A549 (cell line): Measurements from ENCODE around the gene XIAP. TPM values are rescaled to one million over a fixed set of nuclear protein-coding genes. Genes with fewer than 3 reads are reported as not detected.

Experiments
- ATAC-seq, 2 experiments: fragments of 200-7000 bp in 1 of 2; fragments of >200 bp in 1 of 2; cut with Nextera tagmentation in 1 of 2; cut with Tn5 transposase in 1 of 2; 3 replicates each; pipeline versions ENCODE4 v1.8.0 to v1.9.1; 2018 to 2020; ENCODE audit warnings: mild to moderate bottlenecking in 1 of 2, moderate library complexity in 1 of 2
- CTCF ChIA-PET: fragments of 300-600 bp; sonication (Branson Sonifier 250); formaldehyde crosslinking; extraction: SDS; loops from one replicate; lab custom pipeline; 2021; ENCODE audit warnings: antibody characterized with exemption, inconsistent platforms; lab: Yijun Ruan, JAX
- POLR2A ChIA-PET: fragments of 350-600 bp; formaldehyde crosslinking; extraction: SDS; loops from one replicate; lab custom pipeline; 2021; ENCODE audit warnings: antibody characterized with exemption, inconsistent platforms; lab: Yijun Ruan, JAX
- DNase-seq, 2 experiments: peaks; one replicate each; pipeline versions ENCODE4 v3.0.0 to v3.0.0-alpha.2; 2011 to 2016; ENCODE audit warnings: low read depth in 1 of 2, low spot score in 1 of 2
- FAIRE-seq: peaks from 2 replicates; lab custom pipeline; 2011; peaks lifted over from hg19 to GRCh38; lab: Jason Lieb, UNC
- H3K27ac ChIP-seq, 2 experiments: fragments of >200 bp; sonication (Bioruptor Twin); formaldehyde crosslinking; 3 replicates each; pipeline ENCODE4 v1.5.1; 2016 to 2017
- H3K4me1 ChIP-seq: fragments of >200 bp; sonication (Bioruptor Twin); formaldehyde crosslinking; 3 replicates; pipeline ENCODE4 v1.6.1; 2016
- H3K4me2 ChIP-seq: fragments of >200 bp; sonication (Bioruptor Twin); formaldehyde crosslinking; 3 replicates; pipeline ENCODE4 v1.6.1; 2016
- H3K4me3 ChIP-seq: fragments of >200 bp; sonication (Bioruptor Twin); formaldehyde crosslinking; 3 replicates; pipeline ENCODE4 v1.5.1; 2016
- H3K9me3 ChIP-seq: fragments of >200 bp; sonication (Bioruptor Twin); formaldehyde crosslinking; 3 replicates; pipeline ENCODE4 v1.6.1; 2016
- CHD2 ChIP-seq: fragments of 150-350 bp; IDR thresholded peaks from 2 replicates; pipeline ENCODE4 v1.6.1; 2014; ENCODE audit warnings: low read length; ENCODE audit not compliant: partially characterized antibody
- CTCF ChIP-seq: fragments of >200 bp; sonication (Bioruptor Twin); formaldehyde crosslinking; IDR thresholded peaks from 3 replicates; pipeline ENCODE4 v1.5.1; 2016
- EHF ChIP-seq: fragments of 250-450 bp; sonication (Bioruptor Pico); IDR thresholded peaks from 2 replicates; pipeline ENCODE4 v1.5.0; 2020; ENCODE audit warnings: mild to moderate bottlenecking
- EHMT2 ChIP-seq: fragments of 200-600 bp; sonication (generic); IDR thresholded peaks from 2 replicates; pipeline ENCODE4 v1.6.1; 2016; ENCODE audit warnings: antibody characterized with exemption, low read depth, mild to moderate bottlenecking, moderate library complexity
- ELK1 ChIP-seq: fragments of 150-350 bp; IDR thresholded peaks from 2 replicates; pipeline ENCODE4 v1.6.1; 2014; ENCODE audit warnings: low read depth, mild to moderate bottlenecking, low read length
- EP300 ChIP-seq, 2 experiments: fragments of >200 bp; sonication (Bioruptor Twin); formaldehyde crosslinking; IDR thresholded peaks; 2 replicates in 1 of 2; 3 replicates in 1 of 2; pipeline ENCODE4 v1.6.1; 2016 to 2017
- ESRRA ChIP-seq: fragments of 150-350 bp; IDR thresholded peaks from 2 replicates; pipeline ENCODE4 v1.6.1; 2014; ENCODE audit warnings: mild to moderate bottlenecking, low read length, borderline replicate concordance
- FOSB ChIP-seq: fragments of 250-450 bp; sonication (Bioruptor Pico); IDR thresholded peaks from 2 replicates; pipeline ENCODE4 v1.5.0; 2020; ENCODE audit warnings: mild to moderate bottlenecking, moderate library complexity
- FOXS1 ChIP-seq: fragments of 250-450 bp; sonication (Bioruptor Pico); IDR thresholded peaks from 2 replicates; pipeline ENCODE4 v1.5.0; 2020; ENCODE audit warnings: mild to moderate bottlenecking, moderate library complexity
- HES2 ChIP-seq: fragments of >200 bp; sonication (Bioruptor Twin); formaldehyde crosslinking; IDR thresholded peaks from 2 replicates; pipeline ENCODE4 v1.6.1; 2016
- HEYL ChIP-seq: fragments of 250-450 bp; sonication (Bioruptor Pico); IDR thresholded peaks from 2 replicates; pipeline ENCODE4 v1.8.0; 2021; ENCODE audit warnings: mild to moderate bottlenecking, moderate library complexity
- HOXB5 ChIP-seq: fragments of 250-450 bp; sonication (Bioruptor Pico); IDR thresholded peaks from 2 replicates; pipeline ENCODE4 v1.5.0; 2020; ENCODE audit warnings: mild to moderate bottlenecking, moderate library complexity
- KDM1A ChIP-seq: fragments of 200-600 bp; sonication (generic); IDR thresholded peaks from 2 replicates; pipeline ENCODE4 v1.6.1; 2016; ENCODE audit warnings: low read depth, mild to moderate bottlenecking
- MYC ChIP-seq: IDR thresholded peaks from 2 replicates; pipeline ENCODE4 v1.6.1; 2012; ENCODE audit warnings: mild to moderate bottlenecking, inconsistent platforms, low read length, improper control_type of control experiment, borderline replicate concordance
- NFE2L2 ChIP-seq: fragments of 150-350 bp; conservative IDR thresholded peaks from 2 replicates; pipeline ENCODE4 v1.6.1; 2014; ENCODE audit warnings: low read length
- NPAS2 ChIP-seq: fragments of 250-450 bp; sonication (Bioruptor Pico); IDR thresholded peaks from 2 replicates; pipeline ENCODE4 v1.8.0; 2022; ENCODE audit warnings: mild to moderate bottlenecking, moderate library complexity, borderline replicate concordance
- NR3C1 ChIP-seq: fragments of >200 bp; sonication (Bioruptor Twin); formaldehyde crosslinking; IDR thresholded peaks from 3 replicates; pipeline ENCODE4 v1.6.1; 2017
- POLR2AphosphoS2 ChIP-seq: conservative IDR thresholded peaks from 2 replicates; pipeline ENCODE4 v1.6.1; 2012; ENCODE audit warnings: low read length, improper control_type of control experiment, inconsistent platforms
- RARB ChIP-seq: fragments of 250-450 bp; sonication (Bioruptor Pico); IDR thresholded peaks from 2 replicates; pipeline ENCODE4 v1.8.0; 2021; ENCODE audit warnings: mild to moderate bottlenecking, moderate library complexity
- SMC3 ChIP-seq: fragments of >200 bp; sonication (Bioruptor Twin); formaldehyde crosslinking; IDR thresholded peaks from 3 replicates; pipeline ENCODE4 v1.6.1; 2018; ENCODE audit warnings: inconsistent platforms
- TP53 ChIP-seq: fragments of 250-450 bp; sonication (Bioruptor Pico); IDR thresholded peaks from 2 replicates; pipeline ENCODE4 v1.5.0; 2021; ENCODE audit warnings: mild to moderate bottlenecking, moderate library complexity
- ZC3H11A ChIP-seq: fragments of 450-650 bp; IDR thresholded peaks from 2 replicates; pipeline ENCODE4 v1.6.1; 2014; ENCODE audit warnings: antibody characterized with exemption, mild to moderate bottlenecking
- WGBS: methylation state at CpG from one replicate; pipeline ENCODE4 v1.1.6; 2017; ENCODE audit errors: missing lambda C conversion rate; 5-methylcytosine and 5-hydroxymethylcytosine counted together
- polyA plus RNA-seq, 4 experiments: library from polyadenylated mRNA; depleted of rRNA in 3 of 4; stranded (reverse); fragments of >200 nt; fragmentation: RNase III in 1 of 4; extraction: RNeasy Plus Mini Kit Qiagen cat#74134 plus additional on column Dnase treatment in 1 of 4; gene quantifications; 2 replicates in 3 of 4; 3 replicates in 1 of 4; pipeline ENCODE4 v1.2.3, GENCODE V29; 2011 to 2017
- TF ChIP-seq, protein P1 (sequence below): fragments of 450-650 bp; IDR thresholded peaks from 2 replicates; pipeline ENCODE4 v1.6.1; 2014; ENCODE audit warnings: antibody characterized with exemption
- TF ChIP-seq, protein P2 (sequence below): fragments of 200-600 bp; sonication (generic); IDR thresholded peaks from 2 replicates; pipeline ENCODE4 v1.6.1; 2016; ENCODE audit warnings: antibody characterized with exemption, mild to moderate bottlenecking, moderate library complexity

Gene XIAP
- polyA plus RNA-seq, 2 of the 4 experiments (the other 2 are of a cell fraction), result 42.9 to 44.1 TPM

- no peak for TF ChIP-seq ELK1
- no peak for TF ChIP-seq EHMT2
- no peak for TF ChIP-seq NPAS2 (CRISPR knock-in tag)
- TF ChIP-seq FOSB (CRISPR knock-in tag), result no peak
- TF ChIP-seq FOXS1 (CRISPR knock-in tag), result no peak
- TF ChIP-seq, protein P1, sequence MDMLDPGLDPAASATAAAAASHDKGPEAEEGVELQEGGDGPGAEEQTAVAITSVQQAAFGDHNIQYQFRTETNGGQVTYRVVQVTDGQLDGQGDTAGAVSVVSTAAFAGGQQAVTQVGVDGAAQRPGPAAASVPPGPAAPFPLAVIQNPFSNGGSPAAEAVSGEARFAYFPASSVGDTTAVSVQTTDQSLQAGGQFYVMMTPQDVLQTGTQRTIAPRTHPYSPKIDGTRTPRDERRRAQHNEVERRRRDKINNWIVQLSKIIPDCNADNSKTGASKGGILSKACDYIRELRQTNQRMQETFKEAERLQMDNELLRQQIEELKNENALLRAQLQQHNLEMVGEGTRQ, result no peak
- no peak for TF ChIP-seq NR3C1
- no peak for TF ChIP-seq TP53 (CRISPR knock-in tag)
- no peak for TF ChIP-seq HEYL (CRISPR knock-in tag)
- TF ChIP-seq EHF (CRISPR knock-in tag), result no peak
- TF ChIP-seq, all 56 proteins: peak for 0
Measured at GRCh38 chrX:123873956-123874355, 14.1 kb downstream of the XIAP start (continued).

- FAIRE-seq, result no peak
- H3K4me3 ChIP-seq, result no peak overlapping the region
- ChIA-PET CTCF (interaction anchor here (1.2 kb wide), 1 partner anchor 9 kb away, joined by 4 read pairs; no protein-coding TSS in a partner anchor), POLR2A (no interaction called here)
- H3K27ac ChIP-seq, result no peak overlapping the region
- no peak overlapping the region for H3K4me2 ChIP-seq
- no peak for DNase-seq
- WGBS, result 80% methylated on average over 2 of the region's 2 CpGs
- ATAC-seq, result no peak
- no peak for TF ChIP-seq CHD2
- no peak for TF ChIP-seq HES2
- no peak for TF ChIP-seq ESRRA
- no peak for TF ChIP-seq SMC3
- no peak for TF ChIP-seq MYC
- TF ChIP-seq KDM1A, result no peak
- TF ChIP-seq RARB (CRISPR knock-in tag), result no peak
- TF ChIP-seq CTCF, result no peak
- TF ChIP-seq FOXS1 (CRISPR knock-in tag), result no peak
- no peak for TF ChIP-seq POLR2AphosphoS2
- no peak for TF ChIP-seq EP300 (IDR thresholded peaks at IDR 0.05)
- no peak for TF ChIP-seq HOXB5 (CRISPR knock-in tag)
- TF ChIP-seq, protein P2, sequence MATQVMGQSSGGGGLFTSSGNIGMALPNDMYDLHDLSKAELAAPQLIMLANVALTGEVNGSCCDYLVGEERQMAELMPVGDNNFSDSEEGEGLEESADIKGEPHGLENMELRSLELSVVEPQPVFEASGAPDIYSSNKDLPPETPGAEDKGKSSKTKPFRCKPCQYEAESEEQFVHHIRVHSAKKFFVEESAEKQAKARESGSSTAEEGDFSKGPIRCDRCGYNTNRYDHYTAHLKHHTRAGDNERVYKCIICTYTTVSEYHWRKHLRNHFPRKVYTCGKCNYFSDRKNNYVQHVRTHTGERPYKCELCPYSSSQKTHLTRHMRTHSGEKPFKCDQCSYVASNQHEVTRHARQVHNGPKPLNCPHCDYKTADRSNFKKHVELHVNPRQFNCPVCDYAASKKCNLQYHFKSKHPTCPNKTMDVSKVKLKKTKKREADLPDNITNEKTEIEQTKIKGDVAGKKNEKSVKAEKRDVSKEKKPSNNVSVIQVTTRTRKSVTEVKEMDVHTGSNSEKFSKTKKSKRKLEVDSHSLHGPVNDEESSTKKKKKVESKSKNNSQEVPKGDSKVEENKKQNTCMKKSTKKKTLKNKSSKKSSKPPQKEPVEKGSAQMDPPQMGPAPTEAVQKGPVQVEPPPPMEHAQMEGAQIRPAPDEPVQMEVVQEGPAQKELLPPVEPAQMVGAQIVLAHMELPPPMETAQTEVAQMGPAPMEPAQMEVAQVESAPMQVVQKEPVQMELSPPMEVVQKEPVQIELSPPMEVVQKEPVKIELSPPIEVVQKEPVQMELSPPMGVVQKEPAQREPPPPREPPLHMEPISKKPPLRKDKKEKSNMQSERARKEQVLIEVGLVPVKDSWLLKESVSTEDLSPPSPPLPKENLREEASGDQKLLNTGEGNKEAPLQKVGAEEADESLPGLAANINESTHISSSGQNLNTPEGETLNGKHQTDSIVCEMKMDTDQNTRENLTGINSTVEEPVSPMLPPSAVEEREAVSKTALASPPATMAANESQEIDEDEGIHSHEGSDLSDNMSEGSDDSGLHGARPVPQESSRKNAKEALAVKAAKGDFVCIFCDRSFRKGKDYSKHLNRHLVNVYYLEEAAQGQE, result no peak
- no peak for TF ChIP-seq NFE2L2
- no peak for TF ChIP-seq NR3C1
- TF ChIP-seq ZC3H11A, result no peak
- H3K9me3 ChIP-seq, result no peaks in the 10 kb centered on the region
- H3K4me1 ChIP-seq, result peaks cover 21% of the 10 kb centered on the region
Measured at GRCh38 chrX:123876177-123876576, 16.3 kb downstream of the XIAP start.
